ENCODE measurements around the gene BCOR.

Gene BCOR

GRCh38 chrX:40057405-40057804 lies 40.4 kb downstream of the BCOR start:
- TF ChIP-seq ZFX (IDR thresholded peaks at IDR 0.05), result no peak
- TF ChIP-seq CTCF (conservative IDR thresholded peaks at IDR 0.05), result no peak
- no peak overlapping the region for H3K27ac ChIP-seq

GRCh38 chrX:40056420-40056819 lies 41.3 kb downstream of the BCOR start:
- no peak for TF ChIP-seq ZFX (IDR thresholded peaks at IDR 0.05)
- no peak for TF ChIP-seq CTCF (conservative IDR thresholded peaks at IDR 0.05)
- no peak overlapping the region for H3K27ac ChIP-seq

- no peak for TF ChIP-seq CTCF (conservative IDR thresholded peaks at IDR 0.05)
- TF ChIP-seq ZFX (IDR thresholded peaks at IDR 0.05), result no peak
- H3K27ac ChIP-seq, result no peak overlapping the region
These were observed 42.3 kb downstream of the BCOR start for GRCh38 chrX:40055495-40055894.

- no peak overlapping the region for H3K27ac ChIP-seq
- TF ChIP-seq CTCF (conservative IDR thresholded peaks at IDR 0.05) (no peak), ZFX (IDR thresholded peaks at IDR 0.05) (no peak)
These were observed 43.0 kb downstream of the BCOR start for GRCh38 chrX:40054793-40055192.

GRCh38 chrX:40050532-40050931 lies 47.2 kb downstream of the BCOR start:
- no peak overlapping the region for H3K27ac ChIP-seq
- TF ChIP-seq ZFX (IDR thresholded peaks at IDR 0.05) (no peak), CTCF (conservative IDR thresholded peaks at IDR 0.05) (no peak)

- TF ChIP-seq CTCF (conservative IDR thresholded peaks at IDR 0.05) (no peak), ZFX (IDR thresholded peaks at IDR 0.05) (no peak)
- no peak overlapping the region for H3K27ac ChIP-seq
These were observed 48.6 kb downstream of the BCOR start for GRCh38 chrX:40049084-40049641.

GRCh38 chrX:40047485-40047884 lies 50.3 kb downstream of the BCOR start:
- no peak overlapping the region for H3K27ac ChIP-seq
- TF ChIP-seq CTCF (conservative IDR thresholded peaks at IDR 0.05), result no peak
- no peak for TF ChIP-seq ZFX (IDR thresholded peaks at IDR 0.05)

Measured in C4-2B (cell line).